ENCODE measurements around the gene MYO1A. TPM values are rescaled to one million over a fixed set of nuclear protein-coding genes. Genes with fewer than 3 reads are reported as not detected.

Gene MYO1A
- total and polyA plus RNA-seq, 10 of the 15 experiments (the other 5 are each of a cell fraction or from before 2014, with no cell fraction given) = 0.01 to 0.34 (median 0.15) TPM; not detected in 2

DNA sequence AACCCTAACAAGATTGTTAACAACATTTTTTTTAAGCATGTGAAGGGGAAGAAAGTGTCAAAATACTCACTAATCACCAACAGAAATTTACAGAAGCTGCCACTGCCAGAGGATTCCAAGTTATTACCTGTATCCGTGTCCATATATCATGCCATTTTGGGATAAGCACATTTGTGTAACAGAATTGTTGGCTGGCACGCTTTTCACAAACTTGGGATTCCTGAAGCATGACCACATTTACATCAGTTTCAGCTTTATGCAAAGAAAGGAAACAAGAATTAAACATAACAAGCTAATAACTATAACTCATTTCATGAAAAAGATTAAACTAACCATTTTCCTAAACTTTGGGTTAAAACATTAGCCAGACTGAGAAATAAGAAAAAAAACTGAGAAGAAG lies 22.7 kb upstream of the MYO1A start:
- ChIA-PET SMC1A (ENCODE audit: uncharacterized antibody, unreplicated experiment) (interaction anchor here (0.6 to 8.3 kb wide), 6 partner anchors 8 to 479 kb away, joined by 3 to 246 read pairs (median 3); partner anchors contain the start of genes NAB2 and STAT6), CTCF (interaction anchor here (0.7 to 17.6 kb wide), 10 partner anchors 9 to 110 kb away, joined by 3 to 458 read pairs (median 6); partner anchors contain the start of genes MYO1A, NAB2 and STAT6), RAD21 (ENCODE audit: unreplicated experiment) (interaction anchor here (0.8 to 8.0 kb wide), 3 partner anchors 18 to 62 kb away, joined by 3 to 285 read pairs (median 199); partner anchors contain the start of genes NAB2 and STAT6), POLR2A (interaction anchor here (0.7 to 8.0 kb wide), 6 partner anchors 10 to 823 kb away, joined by 3 to 94 read pairs (median 4); partner anchors contain the start of gene STAT6)
- Histone ChIP-seq H3K79me2 (ENCODE audit: control insufficient read depth, insufficient read depth, low read length) (peaks cover 9% of the 10 kb centered on the region), H4K20me1 (ENCODE audit: control insufficient read depth, insufficient read depth) (no peaks in the 10 kb centered on the region), H3K4me2 (ENCODE audit: control insufficient read depth, insufficient read depth) (no peak overlapping the region), H3K9ac (ENCODE audit: control insufficient read depth, insufficient read depth, low read length) (no peak overlapping the region), H3K36me3 (ENCODE audit: control insufficient read depth in 2 of 2, insufficient read depth in 2 of 2, low read length in 1 of 2) (peaks cover 0 to 14% of the 10 kb centered on the region in 2 experiments; a peak in 1 of 4 replicates), H3K27me3 (replicated peaks in 1 of 2; ENCODE audit: control insufficient read depth in 2 of 2, insufficient read depth in 2 of 2, low read length in 1 of 2) (no peaks in the 10 kb centered on the region), H3K9me3 (replicated peaks; ENCODE audit: control insufficient read depth, insufficient read depth, low read length) (no peaks in the 10 kb centered on the region), H3K27ac (ENCODE audit: control insufficient read depth, insufficient read depth) (peak overlapping the region; percentile 19; the same call in 1 of the 2 replicates), H2AFZ (ENCODE audit: control insufficient read depth, low read depth, low read length) (peak overlapping the region; percentile 37; the same call in 1 of the 2 replicates), H3K4me1 (ENCODE audit: control insufficient read depth, insufficient read depth, low read length) (0 out of 2 replicates have a peak, but pooled peaks cover 4% of the 10 kb centered on the region), H3K4me3 (no peak overlapping the region)
- BruUV-seq (replicated peaks) = no TSS peak
- in situ Hi-C loops (cut with MboI) (no loop called here), intact Hi-C loops (cut with micrococcal nuclease; ENCODE audit: unreplicated experiment) (no loop called here)
- FAIRE-seq (no peak), ATAC-seq (no peak), DNase-seq (ENCODE audit: low read depth, low spot score) (no peak)
- peak in 1 of 2 experiments; percentile 29; a peak in 2 of 4 replicates for TF ChIP-seq BHLHE40 (IDR thresholded peaks at IDR 0.05; ENCODE audit: borderline replicate concordance in 1 of 2, low read depth in 2 of 2, low read length in 1 of 2)
- no peak for TF ChIP-seq CEBPB (IDR thresholded peaks at IDR 0.05; ENCODE audit: borderline replicate concordance in 1 of 2, low read depth in 2 of 2, low read length in 2 of 2)
- peak; percentile 23; the same call in 1 of the 2 replicates for TF ChIP-seq PAX5 (IDR thresholded peaks at IDR 0.05; ENCODE audit: borderline replicate concordance, low read depth, low read length)
- 0% methylated on average over 2 of the region's 2 CpGs for WGBS (ENCODE audit: insufficient coverage, insufficient replicate concordance, low lambda C conversion rate, missing lambda C conversion rate)

DNA sequence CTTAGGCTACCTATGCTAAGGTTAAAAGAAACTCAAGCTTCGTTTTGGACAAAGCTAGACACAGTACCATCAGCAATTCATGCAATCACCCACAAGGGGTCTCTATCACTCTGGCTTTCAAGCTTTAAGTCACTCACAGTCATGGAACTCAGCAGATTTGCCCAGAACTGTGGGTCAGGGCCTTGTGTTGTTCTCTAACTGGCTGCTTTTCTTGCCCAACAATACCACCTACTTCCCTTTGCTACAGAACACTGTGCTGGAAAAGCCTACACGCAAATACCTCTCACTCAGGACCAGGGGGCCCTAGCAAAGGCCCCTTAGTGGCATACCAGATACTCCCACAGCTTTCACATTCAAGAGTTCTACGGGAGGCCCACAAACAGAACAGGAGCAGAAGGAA lies 19.6 kb upstream of the MYO1A start:
- ChIA-PET SMC1A (ENCODE audit: uncharacterized antibody, unreplicated experiment) (interaction anchor here (0.9 to 8.3 kb wide), 21 partner anchors 10 to 307 kb away, joined by 3 to 246 read pairs (median 6); partner anchors contain the start of genes NAB2, NEMP1 and STAT6), RAD21 (ENCODE audit: unreplicated experiment) (interaction anchor here (0.6 to 8.0 kb wide), 26 partner anchors 9 to 173 kb away, joined by 3 to 285 read pairs (median 4); partner anchors contain the start of genes LRP1, NAB2, NEMP1 and STAT6), POLR2A (interaction anchor here (0.8 to 8.0 kb wide), 6 partner anchors 9 to 58 kb away, joined by 3 to 94 read pairs (median 8); partner anchors contain the start of genes LRP1, NEMP1 and STAT6), CTCF (interaction anchor here (0.6 to 17.6 kb wide), 32 partner anchors 9 to 316 kb away, joined by 3 to 458 read pairs (median 6); partner anchors contain the start of genes NAB2, NEMP1, SHMT2 and STAT6)
- Histone ChIP-seq H3K9ac (ENCODE audit: control insufficient read depth, insufficient read depth, low read length) (0 out of 2 replicates have a peak overlapping the region, but pooled peaks have one; percentile 25), H2AFZ (ENCODE audit: control insufficient read depth, low read depth, low read length) (peak overlapping the region; percentile 33), H3K4me2 (ENCODE audit: control insufficient read depth, insufficient read depth) (peak overlapping the region; percentile 21; the same call in 1 of the 2 replicates), H3K4me1 (ENCODE audit: control insufficient read depth, insufficient read depth, low read length) (peaks cover 7% of the 10 kb centered on the region; the same call in 1 of the 2 replicates), H3K9me3 (replicated peaks; ENCODE audit: control insufficient read depth, insufficient read depth, low read length) (no peaks in the 10 kb centered on the region; the same call in 2 of the 3 replicates), H3K79me2 (ENCODE audit: control insufficient read depth, insufficient read depth, low read length) (peaks cover 3% of the 10 kb centered on the region), H3K36me3 (ENCODE audit: control insufficient read depth in 2 of 2, insufficient read depth in 2 of 2, low read length in 1 of 2) (peaks cover 0 to 18% of the 10 kb centered on the region in 2 experiments; a peak in 1 of 4 replicates), H3K27ac (ENCODE audit: control insufficient read depth, insufficient read depth) (peak overlapping the region; percentile 22; the same call in 1 of the 2 replicates), H3K27me3 (replicated peaks in 1 of 2; ENCODE audit: control insufficient read depth in 2 of 2, insufficient read depth in 2 of 2, low read length in 1 of 2) (no peaks in the 10 kb centered on the region), H3K4me3 (no peak overlapping the region; the same call in 1 of the 2 replicates), H4K20me1 (ENCODE audit: control insufficient read depth, insufficient read depth) (no peaks in the 10 kb centered on the region)
- DNase-seq (ENCODE audit: low read depth, low spot score) (no peak), ATAC-seq (peak; percentile 99), FAIRE-seq (peak; percentile 92)
- 30% methylated on average over 3 of the region's 3 CpGs for WGBS (ENCODE audit: insufficient coverage, insufficient replicate concordance, low lambda C conversion rate, missing lambda C conversion rate)
- in situ Hi-C loops (cut with MboI) (loop anchor here (5.0 kb wide), 1 partner anchor 43 kb away; the partner anchor contains the start of gene STAT6), intact Hi-C loops (cut with micrococcal nuclease; ENCODE audit: unreplicated experiment) (loop anchor here (1.0 to 2.0 kb wide), 3 partner anchors 24 to 113 kb away; no protein-coding TSS in a partner anchor)
- BruUV-seq (replicated peaks) = no TSS peak
- TF ChIP-seq NFIC (IDR thresholded peaks at IDR 0.05; ENCODE audit: low read depth, low read length) = no peak
- no peak for TF ChIP-seq KAT2A (conservative IDR thresholded peaks at IDR 0.05; ENCODE audit: control insufficient read depth, low read depth, low read length)
- peak; percentile 17; the same call in 1 of the 2 replicates for TF ChIP-seq RUNX3 (IDR thresholded peaks at IDR 0.05; ENCODE audit: low read length)
- no peak for TF ChIP-seq FOXM1 (IDR thresholded peaks at IDR 0.05; ENCODE audit: low read depth, low read length)
- peak; percentile 59; the same call in 1 of the 3 replicates for TF ChIP-seq POU2F2 (IDR thresholded peaks at IDR 0.05; ENCODE audit: borderline replicate concordance, low read depth, low read length)
- TF ChIP-seq, protein P1, sequence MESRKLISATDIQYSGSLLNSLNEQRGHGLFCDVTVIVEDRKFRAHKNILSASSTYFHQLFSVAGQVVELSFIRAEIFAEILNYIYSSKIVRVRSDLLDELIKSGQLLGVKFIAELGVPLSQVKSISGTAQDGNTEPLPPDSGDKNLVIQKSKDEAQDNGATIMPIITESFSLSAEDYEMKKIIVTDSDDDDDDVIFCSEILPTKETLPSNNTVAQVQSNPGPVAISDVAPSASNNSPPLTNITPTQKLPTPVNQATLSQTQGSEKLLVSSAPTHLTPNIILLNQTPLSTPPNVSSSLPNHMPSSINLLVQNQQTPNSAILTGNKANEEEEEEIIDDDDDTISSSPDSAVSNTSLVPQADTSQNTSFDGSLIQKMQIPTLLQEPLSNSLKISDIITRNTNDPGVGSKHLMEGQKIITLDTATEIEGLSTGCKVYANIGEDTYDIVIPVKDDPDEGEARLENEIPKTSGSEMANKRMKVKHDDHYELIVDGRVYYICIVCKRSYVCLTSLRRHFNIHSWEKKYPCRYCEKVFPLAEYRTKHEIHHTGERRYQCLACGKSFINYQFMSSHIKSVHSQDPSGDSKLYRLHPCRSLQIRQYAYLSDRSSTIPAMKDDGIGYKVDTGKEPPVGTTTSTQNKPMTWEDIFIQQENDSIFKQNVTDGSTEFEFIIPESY (IDR thresholded peaks at IDR 0.05) = no peak
- TF ChIP-seq, protein P2, sequence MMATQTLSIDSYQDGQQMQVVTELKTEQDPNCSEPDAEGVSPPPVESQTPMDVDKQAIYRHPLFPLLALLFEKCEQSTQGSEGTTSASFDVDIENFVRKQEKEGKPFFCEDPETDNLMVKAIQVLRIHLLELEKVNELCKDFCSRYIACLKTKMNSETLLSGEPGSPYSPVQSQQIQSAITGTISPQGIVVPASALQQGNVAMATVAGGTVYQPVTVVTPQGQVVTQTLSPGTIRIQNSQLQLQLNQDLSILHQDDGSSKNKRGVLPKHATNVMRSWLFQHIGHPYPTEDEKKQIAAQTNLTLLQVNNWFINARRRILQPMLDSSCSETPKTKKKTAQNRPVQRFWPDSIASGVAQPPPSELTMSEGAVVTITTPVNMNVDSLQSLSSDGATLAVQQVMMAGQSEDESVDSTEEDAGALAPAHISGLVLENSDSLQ (IDR thresholded peaks at IDR 0.05) = peak; percentile 77
- 0 out of 2 replicates have a peak, but pooled peaks have one; percentile 30 for TF ChIP-seq STAT3 (IDR thresholded peaks at IDR 0.05; ENCODE audit: low read depth, low read length)

Measured in GM12878 (cell line).